Sigmoid colon (tissue), 7 donors: ENCODE measurements around the gene NSMCE3. TPM values are rescaled to one million over a fixed set of nuclear protein-coding genes. Genes with fewer than 3 reads are reported as not detected.

Experiments used
- DNase-seq: peaks from one replicate; pipeline ENCODE4 v3.0.0-alpha.2; 2019
- H3K27ac ChIP-seq, 4 donors: fragments of 200-600 bp; sonication (generic); one replicate each; pipeline ENCODE4 v1.5.1; 2016 to 2019; ENCODE audit warnings: mild to moderate bottlenecking in 1 of 4
- H3K27me3 ChIP-seq, 3 donors: fragments of 200-600 bp; sonication (generic); one replicate each; pipeline ENCODE4 v1.5.1; 2019; ENCODE audit warnings: mild to moderate bottlenecking in 1 of 3
- H3K36me3 ChIP-seq, 4 donors: fragments of 200-600 bp; sonication (generic); one replicate each; pipeline ENCODE4 v1.5.1; 2016 to 2019
- H3K4me1 ChIP-seq, 4 donors: fragments of 200-600 bp; sonication (generic); one replicate each; pipeline ENCODE4 v1.5.1; 2017 to 2019
- H3K4me3 ChIP-seq, 4 donors: fragments of 200-600 bp; sonication (generic); one replicate each; pipeline ENCODE4 v1.5.1; 2017 to 2019; ENCODE audit warnings: mild to moderate bottlenecking in 2 of 4, moderate library complexity in 1 of 4
- H3K9me3 ChIP-seq, 4 donors: fragments of 200-600 bp in 3 of 4; sonication (generic) in 3 of 4; one replicate each; pipeline versions ENCODE4 v1.5.1 to v1.6.1; 2013 to 2019
- EP300 ChIP-seq, 4 donors: sonication (generic); formaldehyde crosslinking; IDR thresholded peaks; one replicate each; pipeline ENCODE4 v1.6.1; 2017; ENCODE audit warnings: antibody characterized with exemption in 4 of 4
- POLR2A ChIP-seq, 2 donors: fragments of 450-650 bp; IDR thresholded peaks; one replicate each; pipeline ENCODE4 v1.6.1; 2016; ENCODE audit warnings: antibody characterized with exemption in 2 of 2, mild to moderate bottlenecking in 2 of 2, moderate library complexity in 2 of 2
- POLR2AphosphoS5 ChIP-seq, 4 donors: sonication (generic); formaldehyde crosslinking; IDR thresholded peaks; one replicate each; pipeline ENCODE4 v1.6.1; 2017; ENCODE audit warnings: antibody characterized with exemption in 4 of 4
- WGBS, 2 donors: extraction: QIAGEN DNeasy Blood & Tissue Kit; methylation state at CpG; one replicate each; pipeline ENCODE4 v1.1.7; 2013; 5-methylcytosine and 5-hydroxymethylcytosine counted together
- intact Hi-C: fragments of 100-400 bp; cut with DNase I; formaldehyde crosslinking; loops from one replicate; pipeline ENCODE4 v1.15.1; 2023
- polyA plus RNA-seq, 3 donors: library from polyadenylated mRNA; stranded (reverse); fragments of 200-250 nt; gene quantifications; one replicate each; pipeline ENCODE4 v1.2.3, GENCODE V29; 2013
- total RNA-seq, 4 donors: library from RNA; depleted of rRNA; stranded (reverse); fragments of >200 nt; gene quantifications; one replicate each; pipeline ENCODE4 v1.1.0, GENCODE V29; 2016
- TF ChIP-seq, protein P1 (sequence below), 4 experiments: fragments of 450-650 bp in 3 of 4; fragments of 200-600 bp in 1 of 4; IDR thresholded peaks; one replicate each; pipeline ENCODE4 v1.5.1; 2016 to 2019; ENCODE audit warnings: antibody characterized with exemption in 4 of 4, mild to moderate bottlenecking in 3 of 4, moderate library complexity in 2 of 4
- donor health status: healthy with polysubstance abuse.
- donor health status: Bipolar disorder and iron deficiency.
- donor health status: healthy.

Gene NSMCE3
- total RNA-seq (10 to 100 TPM in 3 of 4 donors, 1 to 10 TPM in 1; 7.8 to 12.8 (median 10.3) TPM), polyA plus RNA-seq (1 to 10 TPM; 1.2 to 4.4 (median 1.8) TPM)

DNA sequence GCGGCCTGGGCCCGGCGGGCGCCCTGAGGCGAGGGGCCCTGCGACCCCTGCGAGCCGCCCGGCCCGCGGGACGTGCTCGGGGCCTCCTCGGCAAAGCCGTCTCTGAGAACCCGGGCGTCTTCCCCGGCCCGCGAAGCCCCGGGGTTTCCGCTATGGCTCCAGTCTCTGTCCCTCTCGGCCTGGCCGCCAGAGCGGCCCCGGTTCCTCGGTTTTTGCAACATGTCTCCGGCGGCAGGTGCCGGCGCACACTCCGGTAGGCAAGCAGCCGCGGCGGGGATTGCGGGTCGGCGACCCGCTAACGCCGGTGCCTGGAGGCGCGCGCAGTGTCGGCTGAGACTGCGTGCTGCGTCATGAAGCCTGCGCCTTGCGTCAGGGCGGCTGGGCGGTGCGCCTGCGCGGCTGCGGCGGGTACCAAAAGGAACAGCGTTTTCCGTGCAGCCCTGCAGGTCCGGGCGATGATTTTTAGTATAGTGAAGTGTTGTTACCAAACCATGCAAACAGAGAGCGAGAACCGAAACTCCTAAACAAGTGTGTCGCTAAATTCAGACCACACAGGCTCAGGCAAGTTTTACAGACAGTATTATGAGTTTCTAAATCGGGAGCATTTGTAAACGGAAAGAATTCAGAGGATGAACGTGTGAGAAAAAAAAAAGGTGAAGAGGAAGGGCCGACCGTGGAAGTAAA, at the start of gene NSMCE3:
TSS of gene NSMCE3 (minus strand) at position 338 of the 684 bp plus-strand sequence. CDS start at position 221, 117 bp downstream.
- no peaks in the 10 kb centered on the region for H3K36me3 ChIP-seq
- peaks cover 0 to 34% (median 22%) of the 10 kb centered on the region in 4 donors for H3K4me1 ChIP-seq
- peak; percentile 96 for DNase-seq
- H3K27me3 ChIP-seq = no peaks in the 10 kb centered on the region
- peak within 1 kb of the TSS; percentile 71 to 92 (median 76) for H3K4me3 ChIP-seq
- peak within 1 kb of the TSS; percentile 88 to 94 (median 92) for H3K27ac ChIP-seq
- H3K9me3 ChIP-seq = no peaks in the 10 kb centered on the region
- intact Hi-C loops = loop anchor here (1.0 to 5.0 kb wide), 4 partner anchors 79 to 303 kb away; a partner anchor contains a TSS
- TF ChIP-seq EP300 (IDR thresholded peaks at IDR 0.05) (peak in 1 of 4 donors; percentile 55), POLR2AphosphoS5 (IDR thresholded peaks at IDR 0.05) (peak; percentile 97 to 98 (median 98)), POLR2A (IDR thresholded peaks at IDR 0.05) (peak; percentile 90 to 93)
- TF ChIP-seq, protein P1, sequence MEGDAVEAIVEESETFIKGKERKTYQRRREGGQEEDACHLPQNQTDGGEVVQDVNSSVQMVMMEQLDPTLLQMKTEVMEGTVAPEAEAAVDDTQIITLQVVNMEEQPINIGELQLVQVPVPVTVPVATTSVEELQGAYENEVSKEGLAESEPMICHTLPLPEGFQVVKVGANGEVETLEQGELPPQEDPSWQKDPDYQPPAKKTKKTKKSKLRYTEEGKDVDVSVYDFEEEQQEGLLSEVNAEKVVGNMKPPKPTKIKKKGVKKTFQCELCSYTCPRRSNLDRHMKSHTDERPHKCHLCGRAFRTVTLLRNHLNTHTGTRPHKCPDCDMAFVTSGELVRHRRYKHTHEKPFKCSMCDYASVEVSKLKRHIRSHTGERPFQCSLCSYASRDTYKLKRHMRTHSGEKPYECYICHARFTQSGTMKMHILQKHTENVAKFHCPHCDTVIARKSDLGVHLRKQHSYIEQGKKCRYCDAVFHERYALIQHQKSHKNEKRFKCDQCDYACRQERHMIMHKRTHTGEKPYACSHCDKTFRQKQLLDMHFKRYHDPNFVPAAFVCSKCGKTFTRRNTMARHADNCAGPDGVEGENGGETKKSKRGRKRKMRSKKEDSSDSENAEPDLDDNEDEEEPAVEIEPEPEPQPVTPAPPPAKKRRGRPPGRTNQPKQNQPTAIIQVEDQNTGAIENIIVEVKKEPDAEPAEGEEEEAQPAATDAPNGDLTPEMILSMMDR (IDR thresholded peaks at IDR 0.05) = no peak
- 0% methylated on average over 68 of the region's 68 CpGs for WGBS, 2 donors

DNA sequence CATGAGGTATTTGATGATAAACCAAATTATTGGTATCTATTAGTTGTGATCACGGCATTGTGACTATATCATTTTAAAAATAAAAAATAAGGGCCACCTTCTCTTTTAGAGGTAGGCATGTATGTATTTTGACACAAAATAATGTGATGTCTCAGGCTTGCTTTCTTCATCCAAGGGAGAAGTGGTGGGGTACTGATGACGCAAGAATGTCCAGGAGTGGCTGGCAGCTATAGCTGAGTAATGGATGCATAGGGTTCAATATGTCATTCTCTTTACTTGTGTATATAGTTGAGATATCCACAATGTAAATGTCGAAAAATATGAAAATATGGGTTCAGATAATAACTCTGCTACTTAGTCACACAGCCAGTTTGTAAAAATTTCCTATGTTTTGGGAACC, 46.8 kb upstream of the NSMCE3 start:
- 86 to 90% methylated on average over 3 of the region's 3 CpGs for WGBS, 2 donors
- Histone ChIP-seq H3K4me3 (no peak overlapping the region), H3K27ac (no peak overlapping the region), H3K4me1 (no peaks in the 10 kb centered on the region), H3K36me3 (no peaks in the 10 kb centered on the region), H3K9me3 (no peaks in the 10 kb centered on the region), H3K27me3 (no peaks in the 10 kb centered on the region)
- DNase-seq = no peak
- intact Hi-C loops = no loop called here
- TF ChIP-seq EP300 (IDR thresholded peaks at IDR 0.05) = no peak
- TF ChIP-seq POLR2A (IDR thresholded peaks at IDR 0.05) = no peak
- no peak for TF ChIP-seq POLR2AphosphoS5 (IDR thresholded peaks at IDR 0.05)
- TF ChIP-seq, protein P1 (IDR thresholded peaks at IDR 0.05) = no peak

GRCh38 chr15:29312387-29312786, 42.8 kb upstream of the NSMCE3 start:
- H3K27ac ChIP-seq = no peak overlapping the region
- no peak overlapping the region for H3K4me3 ChIP-seq
- 86 to 89% methylated on average over 2 of the region's 2 CpGs for WGBS, 2 donors
- no peak for TF ChIP-seq EP300 (IDR thresholded peaks at IDR 0.05)
- H3K27me3 ChIP-seq = no peaks in the 10 kb centered on the region
- no peaks in the 10 kb centered on the region for H3K4me1 ChIP-seq
- intact Hi-C loops = no loop called here
- H3K9me3 ChIP-seq = no peaks in the 10 kb centered on the region
- H3K36me3 ChIP-seq = no peaks in the 10 kb centered on the region
- no peak for DNase-seq

GRCh38 chr15:29311696-29312095, 42.1 kb upstream of the NSMCE3 start:
- intact Hi-C loops = no loop called here
- H3K4me3 ChIP-seq = no peak overlapping the region
- no peaks in the 10 kb centered on the region for H3K9me3 ChIP-seq
- no peak overlapping the region for H3K27ac ChIP-seq
- DNase-seq = no peak
- TF ChIP-seq POLR2A (IDR thresholded peaks at IDR 0.05) = no peak
- no peak for TF ChIP-seq EP300 (IDR thresholded peaks at IDR 0.05)
- no peak for TF ChIP-seq POLR2AphosphoS5 (IDR thresholded peaks at IDR 0.05)
- TF ChIP-seq, protein P1 (IDR thresholded peaks at IDR 0.05) = no peak
- H3K36me3 ChIP-seq = no peaks in the 10 kb centered on the region
- H3K4me1 ChIP-seq = no peaks in the 10 kb centered on the region
- H3K27me3 ChIP-seq = no peaks in the 10 kb centered on the region

DNA sequence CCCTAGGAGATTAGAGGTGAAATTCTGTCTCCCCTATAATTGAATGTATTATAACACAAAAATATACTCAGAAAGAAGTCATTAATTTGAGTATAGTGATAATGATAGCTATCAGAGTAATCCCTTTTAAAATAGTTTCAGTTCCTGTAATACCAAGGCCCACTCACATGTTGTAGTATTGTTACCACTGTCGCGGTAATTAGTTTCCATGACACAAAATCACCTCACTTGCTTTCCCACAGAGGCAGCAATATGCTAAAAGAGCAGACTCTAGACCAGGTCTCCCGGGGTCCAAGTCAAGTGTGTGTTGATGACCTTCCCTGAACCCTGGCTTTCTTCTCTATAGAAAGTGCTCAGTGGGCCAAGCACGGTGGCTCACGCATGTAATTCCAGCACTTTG, 39.5 kb upstream of the NSMCE3 start:
- TF ChIP-seq POLR2AphosphoS5 (IDR thresholded peaks at IDR 0.05) (no peak), EP300 (IDR thresholded peaks at IDR 0.05) (no peak), POLR2A (IDR thresholded peaks at IDR 0.05) (no peak)
- TF ChIP-seq, protein P1 (IDR thresholded peaks at IDR 0.05) = no peak
- no peaks in the 10 kb centered on the region for H3K9me3 ChIP-seq
- 75 to 93% methylated on average over 5 of the region's 5 CpGs for WGBS, 2 donors

More for the DNA sequence above, 39.5 kb upstream of the NSMCE3 start:
- intact Hi-C loops = no loop called here
- Histone ChIP-seq H3K27me3 (no peaks in the 10 kb centered on the region), H3K4me1 (no peaks in the 10 kb centered on the region), H3K4me3 (no peak overlapping the region), H3K36me3 (no peaks in the 10 kb centered on the region), H3K27ac (no peak overlapping the region)
- no peak for DNase-seq
